ENCODE results near the gene AOPEP.

Gene AOPEP

DNA sequence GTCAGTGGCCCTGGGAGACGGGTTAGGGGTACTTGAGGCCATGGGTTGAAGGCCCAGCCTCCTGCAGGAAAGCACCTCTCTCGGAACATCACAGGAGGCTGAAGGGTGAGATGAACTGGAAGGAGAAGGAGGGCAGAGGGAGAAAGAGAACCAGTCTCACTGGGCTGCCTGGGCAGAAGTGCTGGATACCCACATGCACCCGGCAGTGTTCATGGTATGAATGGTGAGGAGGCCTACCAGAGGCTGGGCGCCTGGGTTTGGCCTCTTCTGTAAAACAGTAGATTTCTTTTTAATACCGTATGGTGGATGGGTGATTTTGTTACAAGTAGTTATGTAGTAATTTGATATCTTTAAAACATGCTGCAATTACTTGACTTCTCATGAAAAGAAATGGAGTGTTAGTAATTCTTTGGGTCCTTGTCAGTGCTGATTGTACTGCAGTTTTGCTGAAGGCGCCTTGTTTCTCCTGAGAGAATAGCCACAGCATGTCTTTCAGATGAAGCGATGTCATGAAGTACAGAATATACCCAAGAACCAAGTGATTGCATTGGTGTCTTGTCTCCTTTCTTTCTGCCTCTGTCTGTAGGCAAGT is 332.4 kb downstream of the AOPEP start:
- Histone ChIP-seq H3K9me3 (ENCODE audit: insufficient read depth, low read length) (no peaks in the 10 kb centered on the region), H3K27me3 (ENCODE audit: low read depth, low read length) (no peaks in the 10 kb centered on the region), H2AFZ (ENCODE audit: low read depth, low read length) (no peak overlapping the region), H3K27ac (ENCODE audit: low read length) (no peak overlapping the region), H3K4me1 (ENCODE audit: low read length) (no peaks in the 10 kb centered on the region), H3K4me2 (ENCODE audit: low read length) (no peak overlapping the region), H3K79me2 (ENCODE audit: low read length) (no peaks in the 10 kb centered on the region), H3K4me3 (ENCODE audit: low read length) (no peak overlapping the region), H3K36me3 (replicated peaks; ENCODE audit: low read depth, low read length) (no peaks in the 10 kb centered on the region), H3K9ac (ENCODE audit: low read length) (no peak overlapping the region), H4K20me1 (ENCODE audit: insufficient read depth, low read length) (no peaks in the 10 kb centered on the region)
- TF ChIP-seq, protein P1, sequence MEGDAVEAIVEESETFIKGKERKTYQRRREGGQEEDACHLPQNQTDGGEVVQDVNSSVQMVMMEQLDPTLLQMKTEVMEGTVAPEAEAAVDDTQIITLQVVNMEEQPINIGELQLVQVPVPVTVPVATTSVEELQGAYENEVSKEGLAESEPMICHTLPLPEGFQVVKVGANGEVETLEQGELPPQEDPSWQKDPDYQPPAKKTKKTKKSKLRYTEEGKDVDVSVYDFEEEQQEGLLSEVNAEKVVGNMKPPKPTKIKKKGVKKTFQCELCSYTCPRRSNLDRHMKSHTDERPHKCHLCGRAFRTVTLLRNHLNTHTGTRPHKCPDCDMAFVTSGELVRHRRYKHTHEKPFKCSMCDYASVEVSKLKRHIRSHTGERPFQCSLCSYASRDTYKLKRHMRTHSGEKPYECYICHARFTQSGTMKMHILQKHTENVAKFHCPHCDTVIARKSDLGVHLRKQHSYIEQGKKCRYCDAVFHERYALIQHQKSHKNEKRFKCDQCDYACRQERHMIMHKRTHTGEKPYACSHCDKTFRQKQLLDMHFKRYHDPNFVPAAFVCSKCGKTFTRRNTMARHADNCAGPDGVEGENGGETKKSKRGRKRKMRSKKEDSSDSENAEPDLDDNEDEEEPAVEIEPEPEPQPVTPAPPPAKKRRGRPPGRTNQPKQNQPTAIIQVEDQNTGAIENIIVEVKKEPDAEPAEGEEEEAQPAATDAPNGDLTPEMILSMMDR (IDR thresholded peaks at IDR 0.05; ENCODE audit: low read depth, low read length): no peak
- no peak for TF ChIP-seq EZH2phosphoT487 (IDR thresholded peaks at IDR 0.05; ENCODE audit: low read depth)

DNA sequence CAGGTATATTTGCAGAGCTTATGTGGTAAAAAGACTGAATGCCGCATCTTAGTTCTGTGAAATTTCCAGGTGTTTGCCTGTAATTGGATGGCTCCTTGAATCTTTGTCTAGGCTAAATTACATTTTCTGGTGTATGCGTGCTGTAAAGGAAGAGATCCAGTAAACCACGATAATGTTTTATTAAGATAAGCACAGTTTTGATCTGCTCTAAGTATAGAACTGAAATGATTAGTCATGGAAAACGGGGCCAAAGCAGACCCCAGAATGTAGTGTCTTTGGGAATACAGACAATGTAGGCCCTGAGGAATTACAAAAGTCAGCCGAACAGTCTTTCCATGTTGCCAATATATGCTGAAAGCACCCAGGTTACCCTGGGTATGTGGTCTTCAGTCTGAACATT is 333.7 kb downstream of the AOPEP start:
- H4K20me1 ChIP-seq (ENCODE audit: insufficient read depth, low read length): no peaks in the 10 kb centered on the region
- no peaks in the 10 kb centered on the region for H3K4me1 ChIP-seq (ENCODE audit: low read length)
- no peak overlapping the region for H3K9ac ChIP-seq (ENCODE audit: low read length)
- no peaks in the 10 kb centered on the region for H3K9me3 ChIP-seq (ENCODE audit: insufficient read depth, low read length)
- H3K79me2 ChIP-seq (ENCODE audit: low read length): no peaks in the 10 kb centered on the region
- TF ChIP-seq EZH2phosphoT487 (IDR thresholded peaks at IDR 0.05; ENCODE audit: low read depth): no peak
- TF ChIP-seq, protein P1 (IDR thresholded peaks at IDR 0.05; ENCODE audit: low read depth, low read length): no peak
- H3K27me3 ChIP-seq (ENCODE audit: low read depth, low read length): no peaks in the 10 kb centered on the region
- no peak overlapping the region for H3K4me3 ChIP-seq (ENCODE audit: low read length)
- no peak overlapping the region for H2AFZ ChIP-seq (ENCODE audit: low read depth, low read length)
- H3K4me2 ChIP-seq (ENCODE audit: low read length): no peak overlapping the region
- H3K36me3 ChIP-seq (replicated peaks; ENCODE audit: low read depth, low read length): no peaks in the 10 kb centered on the region
- no peak overlapping the region for H3K27ac ChIP-seq (ENCODE audit: low read length)

DNA sequence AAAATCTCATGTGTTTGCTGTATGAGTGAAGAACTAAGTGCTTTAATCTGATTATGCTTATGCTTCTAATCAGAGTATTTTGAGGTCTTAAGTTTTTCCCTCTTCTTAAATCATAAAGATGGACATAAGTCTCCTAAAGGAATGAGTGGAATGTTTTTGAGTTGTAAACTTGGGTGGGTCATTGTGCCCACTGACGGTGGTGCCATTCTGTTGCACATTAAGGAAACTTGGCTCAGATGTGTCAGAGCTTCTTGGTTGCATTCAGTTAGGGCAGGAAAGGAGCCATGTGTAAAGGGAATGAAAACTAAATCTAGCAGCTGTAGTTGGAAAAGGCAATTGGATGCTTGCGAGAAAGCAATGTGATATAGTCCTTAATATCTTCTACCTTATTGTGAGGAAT is 334.4 kb downstream of the AOPEP start:
- Histone ChIP-seq H2AFZ (ENCODE audit: low read depth, low read length) (no peak overlapping the region), H3K36me3 (replicated peaks; ENCODE audit: low read depth, low read length) (no peaks in the 10 kb centered on the region), H3K79me2 (ENCODE audit: low read length) (no peaks in the 10 kb centered on the region)

DNA sequence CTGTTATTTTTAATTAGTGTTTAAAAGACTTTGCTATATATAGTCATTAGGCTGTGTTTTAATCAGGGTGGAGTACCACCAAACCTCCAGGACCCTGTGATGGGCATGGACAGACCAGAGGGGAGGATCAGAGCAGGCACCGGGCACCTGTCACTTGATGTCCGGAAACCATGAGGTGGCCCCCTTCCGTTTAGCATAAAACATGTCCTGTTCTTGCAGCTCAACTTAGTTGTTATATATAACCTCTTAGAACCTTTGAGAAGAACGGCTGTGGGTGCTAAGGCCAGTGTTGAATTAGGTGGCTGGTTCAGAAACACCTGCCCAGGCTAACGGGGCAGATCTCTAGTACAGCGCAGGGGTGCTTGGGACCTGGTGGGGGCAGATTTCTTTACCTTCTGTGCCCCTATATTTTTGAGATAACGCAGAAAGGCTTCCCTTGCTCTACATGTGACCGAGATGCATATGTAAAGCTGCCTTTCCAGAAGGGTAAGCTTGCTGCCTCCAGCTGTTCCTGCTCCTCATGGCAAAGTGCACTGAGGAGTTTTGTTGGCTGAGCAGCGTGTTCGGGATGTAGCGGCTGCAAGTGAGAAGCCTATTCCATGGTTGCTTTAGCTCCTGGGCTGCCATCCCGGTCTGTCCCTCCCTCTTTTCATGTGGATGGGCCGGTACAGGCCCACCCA is 335.6 kb downstream of the AOPEP start:
- H3K27ac ChIP-seq (ENCODE audit: low read length): no peak overlapping the region
- TF ChIP-seq, protein P1 (IDR thresholded peaks at IDR 0.05; ENCODE audit: low read depth, low read length): no peak
- no peak for TF ChIP-seq EZH2phosphoT487 (IDR thresholded peaks at IDR 0.05; ENCODE audit: low read depth)
- no peak overlapping the region for H3K4me2 ChIP-seq (ENCODE audit: low read length)
- H3K79me2 ChIP-seq (ENCODE audit: low read length): no peaks in the 10 kb centered on the region
- H3K9me3 ChIP-seq (ENCODE audit: insufficient read depth, low read length): no peaks in the 10 kb centered on the region
- no peak overlapping the region for H3K4me3 ChIP-seq (ENCODE audit: low read length)
- H3K27me3 ChIP-seq (ENCODE audit: low read depth, low read length): no peaks in the 10 kb centered on the region
- H3K9ac ChIP-seq (ENCODE audit: low read length): no peak overlapping the region
- no peaks in the 10 kb centered on the region for H3K4me1 ChIP-seq (ENCODE audit: low read length)
- H2AFZ ChIP-seq (ENCODE audit: low read depth, low read length): no peak overlapping the region
- H4K20me1 ChIP-seq (ENCODE audit: insufficient read depth, low read length): no peaks in the 10 kb centered on the region
- no peaks in the 10 kb centered on the region for H3K36me3 ChIP-seq (replicated peaks; ENCODE audit: low read depth, low read length)

More for the DNA sequence above, 334.4 kb downstream of the AOPEP start:
- no peak for TF ChIP-seq EZH2phosphoT487 (IDR thresholded peaks at IDR 0.05; ENCODE audit: low read depth)
- TF ChIP-seq, protein P1 (IDR thresholded peaks at IDR 0.05; ENCODE audit: low read depth, low read length): no peak
- H3K9me3 ChIP-seq (ENCODE audit: insufficient read depth, low read length): no peaks in the 10 kb centered on the region
- no peak overlapping the region for H3K27ac ChIP-seq (ENCODE audit: low read length)
- H3K9ac ChIP-seq (ENCODE audit: low read length): no peak overlapping the region
- H3K4me1 ChIP-seq (ENCODE audit: low read length): no peaks in the 10 kb centered on the region
- H3K27me3 ChIP-seq (ENCODE audit: low read depth, low read length): no peaks in the 10 kb centered on the region
- H3K4me3 ChIP-seq (ENCODE audit: low read length): no peak overlapping the region
- H3K4me2 ChIP-seq (ENCODE audit: low read length): no peak overlapping the region
- no peaks in the 10 kb centered on the region for H4K20me1 ChIP-seq (ENCODE audit: insufficient read depth, low read length)

Measured in OCI-LY3 (cell line).